ENCODE data around the gene PDGFB.

The PDGFB gene

GRCh38 chr22:39250131-39250530 lies 5.3 kb upstream of the PDGFB start:
- DNase-seq (ENCODE audit: low read depth), result no peak
- no peak overlapping the region for H3K4me3 ChIP-seq (ENCODE audit: control insufficient read depth, low read depth, low read length)
- no peak for TF ChIP-seq CTCF (IDR thresholded peaks at IDR 0.05; ENCODE audit: control insufficient read depth, insufficient read depth, low read depth, low read length, missing control alignments)

- no peak for TF ChIP-seq CTCF (IDR thresholded peaks at IDR 0.05; ENCODE audit: control insufficient read depth, insufficient read depth, low read depth, low read length, missing control alignments)
- H3K4me3 ChIP-seq (ENCODE audit: control insufficient read depth, low read depth, low read length), result no peak overlapping the region
- no peak for DNase-seq (ENCODE audit: low read depth)
Measured at GRCh38 chr22:39249086-39249704, 4.4 kb upstream of the PDGFB start.

- no peak overlapping the region for H3K4me3 ChIP-seq (ENCODE audit: control insufficient read depth, low read depth, low read length)
- no peak for DNase-seq (ENCODE audit: low read depth)
- TF ChIP-seq CTCF (IDR thresholded peaks at IDR 0.05; ENCODE audit: control insufficient read depth, insufficient read depth, low read depth, low read length, missing control alignments), result no peak
Measured at GRCh38 chr22:39248254-39248653, 3.5 kb upstream of the PDGFB start.

GRCh38 chr22:39247361-39247760 lies 2.6 kb upstream of the PDGFB start:
- no peak for TF ChIP-seq CTCF (IDR thresholded peaks at IDR 0.05; ENCODE audit: control insufficient read depth, insufficient read depth, low read depth, low read length, missing control alignments)
- no peak overlapping the region for H3K4me3 ChIP-seq (ENCODE audit: control insufficient read depth, low read depth, low read length)
- no peak for DNase-seq (ENCODE audit: low read depth)

GRCh38 chr22:39246690-39247332 lies 2.0 kb upstream of the PDGFB start:
- no peak for DNase-seq (ENCODE audit: low read depth)
- no peak for TF ChIP-seq CTCF (IDR thresholded peaks at IDR 0.05; ENCODE audit: control insufficient read depth, insufficient read depth, low read depth, low read length, missing control alignments)
- no peak overlapping the region for H3K4me3 ChIP-seq (ENCODE audit: control insufficient read depth, low read depth, low read length)

- H3K4me3 ChIP-seq (ENCODE audit: control insufficient read depth, low read depth, low read length), result no peak overlapping the region
- no peak for TF ChIP-seq CTCF (IDR thresholded peaks at IDR 0.05; ENCODE audit: control insufficient read depth, insufficient read depth, low read depth, low read length, missing control alignments)
- no peak for DNase-seq (ENCODE audit: low read depth)
Measured at GRCh38 chr22:39246217-39246616, 1.4 kb upstream of the PDGFB start.

Measured in AG09309 (cell line).